Neuron (in vitro differentiated cells): ENCODE results near the gene SEMA7A.
A peak's percentile ranks its signal among the peaks of the same experiment; 100 is the strongest.
"Not testable (repeated sequence)": the region's sequence is repeated elsewhere in the genome, so short reads cannot be mapped to it uniquely, and the experiment has no call there.

Experiments
- H2AFZ ChIP-seq: one replicate; pipeline ENCODE4 v1.6.1; 2013; ENCODE audit warnings: low read depth, mild to moderate bottlenecking, inconsistent platforms, low read length, moderate library complexity
- H3K27me3 ChIP-seq: one replicate; pipeline ENCODE4 v1.6.1; 2013; ENCODE audit warnings: low read length; ENCODE audit not compliant: insufficient read depth
- H3K36me3 ChIP-seq: one replicate; pipeline ENCODE4 v1.6.1; 2013; ENCODE audit warnings: low read length; ENCODE audit not compliant: insufficient read depth
- H3K4me1 ChIP-seq: one replicate; pipeline ENCODE4 v1.6.1; 2013; ENCODE audit warnings: low read length; ENCODE audit not compliant: insufficient read depth
- H3K4me3 ChIP-seq: 2 replicates; pipeline ENCODE4 v1.5.1; 2013; ENCODE audit warnings: mild to moderate bottlenecking, low read length, moderate library complexity
- H3K9me3 ChIP-seq: one replicate; pipeline ENCODE4 v1.6.1; 2013; ENCODE audit warnings: low read length

SEMA7A gene

DNA sequence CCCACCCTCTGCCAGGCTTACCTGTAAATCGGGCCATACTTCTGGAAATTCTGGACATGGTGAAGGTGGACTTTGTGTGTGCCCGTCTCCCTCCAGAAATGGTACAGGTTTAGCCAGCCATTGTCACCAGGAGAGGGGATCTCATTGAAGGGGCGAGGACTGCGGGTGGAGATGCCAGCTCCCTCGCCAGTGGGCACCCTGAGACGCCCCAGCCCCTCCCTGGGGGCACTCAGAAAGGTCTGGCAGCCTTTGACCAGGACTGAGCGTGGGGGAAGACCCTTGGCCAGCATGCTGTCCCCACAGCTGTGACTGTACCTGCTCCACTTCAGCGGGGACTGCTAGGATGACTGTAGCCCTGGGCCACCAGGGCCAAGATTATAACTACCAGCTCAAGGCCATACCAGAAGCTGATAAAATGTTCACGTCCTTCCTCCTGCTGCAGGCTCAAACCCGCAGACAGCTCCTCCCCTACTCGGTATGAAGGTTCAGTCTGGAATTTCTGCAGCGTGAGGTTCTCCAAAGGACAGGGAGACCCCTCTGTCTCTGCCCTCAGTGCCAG lies 66.4 kb downstream of the SEMA7A start, which contains the start of gene CYP11A1:
Gene CYP11A1, minus strand, starts transcription at position 351 of the 559 bp plus-strand sequence. Its CDS starts 61 bp downstream, at position 290.
- Histone ChIP-seq H3K27me3 (peaks cover 64% of the 10 kb centered on the region), H3K4me3 (no peak within 1 kb of the TSS), H3K36me3 (no peaks in the 10 kb centered on the region), H2AFZ (no peak within 1 kb of the TSS), H3K9me3 (no peaks in the 10 kb centered on the region), H3K4me1 (no peaks in the 10 kb centered on the region)

DNA sequence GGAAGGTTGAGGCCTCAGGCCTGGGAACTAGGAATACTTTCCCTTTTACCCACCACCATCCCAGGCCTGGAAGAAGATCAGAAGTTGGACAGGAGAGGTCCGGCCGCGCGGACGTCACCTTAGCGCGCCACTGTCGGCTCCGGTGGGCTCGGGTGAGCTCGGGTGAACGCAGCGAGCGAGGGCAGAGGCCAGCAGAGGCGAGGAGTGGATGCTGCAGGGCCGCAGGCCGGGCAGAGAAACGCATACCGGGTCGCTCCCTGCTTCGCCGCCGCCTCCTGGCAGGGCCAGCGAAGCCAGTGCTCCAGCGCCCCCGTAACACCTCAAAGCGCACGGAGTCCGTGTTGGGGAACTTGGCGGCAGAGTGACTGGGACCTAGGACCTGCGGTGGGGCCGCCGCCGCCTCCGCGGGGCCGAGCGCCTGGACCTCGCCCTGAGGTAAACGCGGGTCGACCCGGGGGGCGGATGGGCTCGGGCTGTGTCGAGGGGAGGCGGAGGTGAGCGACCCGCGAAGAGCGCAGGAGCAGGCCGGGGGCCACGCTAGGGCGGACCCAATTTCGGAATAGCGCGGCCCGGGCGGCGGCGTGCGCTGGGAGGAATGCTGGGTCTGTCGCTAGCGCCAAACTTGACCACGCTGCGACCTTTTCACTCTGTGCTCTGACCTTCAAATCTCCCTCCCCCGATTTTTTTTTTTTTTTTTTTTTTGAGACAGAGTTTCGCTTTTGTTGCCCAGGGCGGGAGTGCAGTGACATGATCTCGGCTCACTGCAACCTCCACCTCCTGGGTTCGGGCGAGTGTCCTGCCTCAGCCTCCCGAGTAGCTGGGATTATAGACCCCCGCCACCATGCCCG lies 67.9 kb downstream of the SEMA7A start:
- Histone ChIP-seq H3K27me3 (peaks cover 49% of the 10 kb centered on the region), H3K36me3 (no peaks in the 10 kb centered on the region), H3K4me3 (peak overlapping the region; percentile 20), H2AFZ (no peak overlapping the region), H3K4me1 (no peaks in the 10 kb centered on the region), H3K9me3 (no peaks in the 10 kb centered on the region)

DNA sequence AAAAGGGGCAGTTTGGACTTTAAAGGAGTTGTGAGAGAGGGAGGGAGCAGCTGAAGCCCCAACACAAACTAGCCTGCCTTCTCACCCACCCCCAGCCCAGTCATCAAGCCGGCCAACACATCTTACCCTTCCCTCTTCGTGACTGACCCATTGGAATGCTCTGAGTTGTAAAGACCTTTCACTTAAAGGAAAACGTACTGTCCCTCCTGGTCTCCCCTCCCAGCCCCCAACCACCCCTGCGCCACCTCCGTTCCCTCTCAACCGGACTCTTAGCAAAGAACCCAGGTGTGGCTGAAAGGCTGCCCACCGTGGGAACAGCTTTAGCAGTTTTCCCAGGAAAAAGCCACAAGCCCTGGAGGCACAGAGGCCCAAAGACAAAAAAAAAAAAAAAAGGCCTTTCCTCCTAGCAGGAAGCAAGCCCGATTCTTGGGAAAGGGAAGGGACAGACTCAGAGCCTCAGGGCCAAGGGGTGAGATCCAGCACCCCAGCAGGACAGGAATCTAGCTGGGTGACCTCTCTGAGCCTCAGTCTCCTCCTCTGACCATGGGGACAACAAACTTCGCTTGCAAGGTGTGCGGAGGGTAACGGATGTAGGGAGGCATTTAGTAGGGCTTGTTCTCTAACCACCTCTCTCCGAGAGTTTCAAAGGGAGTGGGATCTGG lies 68.7 kb downstream of the SEMA7A start:
- Histone ChIP-seq H3K27me3 (peaks cover 43% of the 10 kb centered on the region), H3K4me3 (no peak overlapping the region), H2AFZ (no peak overlapping the region), H3K4me1 (no peaks in the 10 kb centered on the region), H3K36me3 (no peaks in the 10 kb centered on the region), H3K9me3 (no peaks in the 10 kb centered on the region)

DNA sequence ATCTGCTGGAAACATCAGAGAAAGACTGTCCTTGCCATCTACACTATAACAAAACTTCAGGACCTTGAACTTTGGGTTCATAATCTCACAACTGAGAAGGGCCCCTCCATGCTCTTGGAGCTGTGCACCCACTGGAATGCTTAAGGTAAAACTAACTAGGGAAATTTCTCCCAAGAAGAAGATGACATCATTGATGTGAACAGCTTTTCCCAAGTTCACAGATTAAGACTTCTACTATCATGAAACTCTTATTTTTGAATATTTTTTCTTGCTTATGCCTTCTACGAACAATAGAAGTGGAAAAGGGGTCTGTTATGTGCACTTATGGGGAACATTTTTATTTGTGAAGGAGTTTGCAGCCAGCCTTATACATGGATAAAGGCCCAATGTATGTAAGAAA lies 71.3 kb downstream of the SEMA7A start:
- H3K9me3 ChIP-seq = no peaks in the 10 kb centered on the region
- H2AFZ ChIP-seq = no peak overlapping the region
- peaks cover 36% of the 10 kb centered on the region for H3K27me3 ChIP-seq
- H3K4me1 ChIP-seq = no peaks in the 10 kb centered on the region
- H3K4me3 ChIP-seq = no peak overlapping the region
- no peaks in the 10 kb centered on the region for H3K36me3 ChIP-seq

DNA sequence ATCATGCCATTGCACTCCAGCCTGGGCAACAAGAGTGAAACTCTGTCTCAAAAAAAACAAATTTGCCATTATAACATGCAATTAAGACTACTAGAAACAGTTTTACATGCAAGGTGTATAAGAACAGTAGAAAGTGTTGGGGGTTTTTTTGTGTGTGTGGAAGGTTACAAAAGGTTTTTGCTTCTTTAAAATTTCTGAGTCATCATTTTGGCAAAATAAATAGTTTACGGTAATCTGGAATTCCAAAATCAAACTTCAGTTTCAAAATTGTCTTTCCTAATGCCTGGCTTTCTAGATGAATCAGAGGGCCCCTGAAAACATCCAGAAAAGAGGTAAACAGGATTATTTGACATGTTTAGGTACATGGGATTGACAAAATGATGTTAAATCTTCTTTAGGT lies 72.9 kb downstream of the SEMA7A start:
- peaks cover 32% of the 10 kb centered on the region for H3K27me3 ChIP-seq
- not testable (repeated sequence) for H3K36me3 ChIP-seq, H3K9me3 ChIP-seq, H3K4me3 ChIP-seq, H2AFZ ChIP-seq, H3K4me1 ChIP-seq

DNA sequence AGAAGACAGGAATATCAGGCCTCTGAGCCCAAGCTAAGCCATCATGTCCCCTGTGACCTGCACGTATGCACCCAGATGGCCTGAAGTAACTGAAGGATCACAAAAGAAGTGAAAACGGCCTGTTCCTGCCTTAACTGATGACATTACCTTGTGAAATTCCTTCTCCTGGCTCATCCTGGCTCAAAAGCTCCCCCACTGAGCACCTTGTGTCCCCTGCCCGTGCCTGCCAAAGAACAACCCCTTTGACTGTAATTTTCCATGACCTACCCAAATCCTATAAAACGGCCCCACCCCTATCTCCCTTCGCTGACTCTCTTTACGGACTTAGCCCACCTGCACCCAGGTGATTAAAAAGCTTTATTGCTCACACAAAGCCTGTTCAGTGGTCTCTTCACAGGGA lies 74.4 kb downstream of the SEMA7A start:
- not testable (repeated sequence) for H3K4me1 ChIP-seq, H2AFZ ChIP-seq, H3K9me3 ChIP-seq, H3K36me3 ChIP-seq, H3K4me3 ChIP-seq
- H3K27me3 ChIP-seq = peaks cover 18% of the 10 kb centered on the region
